ENCODE measurements around the gene ANKFY1.

ANKFY1 gene

GRCh38 chr17:4263282-4264215, at the start of gene ANKFY1:
TSS of gene ANKFY1 (minus strand) at chr17:4263979. CDS start at chr17:4263941, 38 bp downstream.
- DNase-seq = peak; percentile 98

GRCh38 chr17:4310354-4311060, 46.7 kb upstream of the ANKFY1 start:
- DNase-seq = no peak

- no peak for DNase-seq
Observed at GRCh38 chr17:4309897-4310296, 46.1 kb upstream of the ANKFY1 start.

- no peak for DNase-seq
Observed at GRCh38 chr17:4307179-4307930, 43.6 kb upstream of the ANKFY1 start.

GRCh38 chr17:4305224-4305623, 41.4 kb upstream of the ANKFY1 start:
- DNase-seq = no peak

- no peak for DNase-seq
Observed at GRCh38 chr17:4304417-4305027, 40.7 kb upstream of the ANKFY1 start.

GRCh38 chr17:4301066-4301465, 37.3 kb upstream of the ANKFY1 start:
- no peak for DNase-seq

- no peak for DNase-seq
Observed at GRCh38 chr17:4297351-4297750, 33.6 kb upstream of the ANKFY1 start.

GRCh38 chr17:4295686-4296085, 31.9 kb upstream of the ANKFY1 start:
- DNase-seq = no peak

- no peak for DNase-seq
Observed at GRCh38 chr17:4293572-4293971, 29.8 kb upstream of the ANKFY1 start.

GRCh38 chr17:4287710-4288109, 23.9 kb upstream of the ANKFY1 start:
- DNase-seq = no peak

GRCh38 chr17:4276514-4276913, 12.7 kb upstream of the ANKFY1 start:
- no peak for DNase-seq

- no peak for DNase-seq
Observed at GRCh38 chr17:4272972-4273368, 9.2 kb upstream of the ANKFY1 start.

GRCh38 chr17:4272213-4272971, 8.6 kb upstream of the ANKFY1 start:
- no peak for DNase-seq

GRCh38 chr17:4270736-4271135, 7.0 kb upstream of the ANKFY1 start:
- no peak for DNase-seq

GRCh38 chr17:4269915-4270314, 6.1 kb upstream of the ANKFY1 start:
- no peak for DNase-seq

- no peak for DNase-seq
Observed at GRCh38 chr17:4267402-4267801, 3.6 kb upstream of the ANKFY1 start.

- no peak for DNase-seq
Observed at GRCh38 chr17:4266550-4266949, 2.8 kb upstream of the ANKFY1 start.

GRCh38 chr17:4262703-4263102, 1.1 kb downstream of the ANKFY1 start:
- no peak for DNase-seq

GRCh38 chr17:4261452-4261851, 2.3 kb downstream of the ANKFY1 start:
- DNase-seq = no peak

- no peak for DNase-seq
Observed at GRCh38 chr17:4258867-4259266, 4.9 kb downstream of the ANKFY1 start.

- no peak for DNase-seq
Observed at GRCh38 chr17:4256952-4257351, 6.8 kb downstream of the ANKFY1 start.
